Epithelial cell of proximal tubule (primary cell): ENCODE data around the gene SIDT1. TPM values are rescaled to one million over a fixed set of nuclear protein-coding genes. Genes with fewer than 3 reads are reported as not detected.

Experiments used
- DNase-seq: peaks from one replicate; pipeline ENCODE4 v3.0.0-alpha.2; 2011; ENCODE audit warnings: low read depth
- H3K4me3 ChIP-seq: 2 replicates; pipeline ENCODE4 v1.5.1; 2011; ENCODE audit warnings: low read depth, mild to moderate bottlenecking, low read length
- total RNA-seq: library from RNA; depleted of rRNA; stranded (reverse); fragments of >200 nt; gene quantifications from 2 replicates; pipeline ENCODE4 v1.2.3, GENCODE V29; 2015
- TF ChIP-seq, protein P1 (sequence below): conservative IDR thresholded peaks from 2 replicates; pipeline ENCODE4 v1.5.1; 2012; ENCODE audit warnings: low read depth, mild to moderate bottlenecking, low read length

SIDT1 gene
- total RNA-seq, 1 donor from 2014 or later: not detected

DNA sequence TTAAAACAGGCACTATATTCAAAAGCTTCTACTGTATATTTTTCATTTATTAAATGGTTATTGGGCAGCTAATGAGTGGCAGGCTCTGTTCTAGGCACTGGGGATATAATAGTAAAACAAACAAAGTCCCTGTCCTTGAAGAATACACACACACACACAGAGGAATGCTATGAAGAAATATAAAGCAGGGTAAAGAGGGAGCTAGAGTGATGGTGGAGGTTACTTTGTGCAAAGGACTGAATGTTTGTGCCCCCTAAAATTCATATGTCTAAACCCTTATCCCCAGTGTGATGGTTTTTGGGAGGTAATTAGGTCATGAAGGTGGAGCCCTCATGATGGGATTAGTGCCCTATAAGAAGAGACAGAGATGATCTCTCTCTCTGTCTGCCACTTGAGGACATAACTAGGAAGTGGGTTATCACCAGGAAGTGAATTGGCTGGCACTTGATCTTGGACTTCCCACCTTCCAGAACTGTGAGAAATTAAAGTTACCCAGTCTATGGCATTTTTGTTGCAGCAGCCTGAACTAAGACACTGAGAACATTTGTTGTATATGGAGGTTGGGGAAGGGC is 132.3 kb downstream of the SIDT1 start:
- TF ChIP-seq, protein P1, sequence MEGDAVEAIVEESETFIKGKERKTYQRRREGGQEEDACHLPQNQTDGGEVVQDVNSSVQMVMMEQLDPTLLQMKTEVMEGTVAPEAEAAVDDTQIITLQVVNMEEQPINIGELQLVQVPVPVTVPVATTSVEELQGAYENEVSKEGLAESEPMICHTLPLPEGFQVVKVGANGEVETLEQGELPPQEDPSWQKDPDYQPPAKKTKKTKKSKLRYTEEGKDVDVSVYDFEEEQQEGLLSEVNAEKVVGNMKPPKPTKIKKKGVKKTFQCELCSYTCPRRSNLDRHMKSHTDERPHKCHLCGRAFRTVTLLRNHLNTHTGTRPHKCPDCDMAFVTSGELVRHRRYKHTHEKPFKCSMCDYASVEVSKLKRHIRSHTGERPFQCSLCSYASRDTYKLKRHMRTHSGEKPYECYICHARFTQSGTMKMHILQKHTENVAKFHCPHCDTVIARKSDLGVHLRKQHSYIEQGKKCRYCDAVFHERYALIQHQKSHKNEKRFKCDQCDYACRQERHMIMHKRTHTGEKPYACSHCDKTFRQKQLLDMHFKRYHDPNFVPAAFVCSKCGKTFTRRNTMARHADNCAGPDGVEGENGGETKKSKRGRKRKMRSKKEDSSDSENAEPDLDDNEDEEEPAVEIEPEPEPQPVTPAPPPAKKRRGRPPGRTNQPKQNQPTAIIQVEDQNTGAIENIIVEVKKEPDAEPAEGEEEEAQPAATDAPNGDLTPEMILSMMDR: no peak
- H3K4me3 ChIP-seq: no peak overlapping the region
- DNase-seq: no peak

DNA sequence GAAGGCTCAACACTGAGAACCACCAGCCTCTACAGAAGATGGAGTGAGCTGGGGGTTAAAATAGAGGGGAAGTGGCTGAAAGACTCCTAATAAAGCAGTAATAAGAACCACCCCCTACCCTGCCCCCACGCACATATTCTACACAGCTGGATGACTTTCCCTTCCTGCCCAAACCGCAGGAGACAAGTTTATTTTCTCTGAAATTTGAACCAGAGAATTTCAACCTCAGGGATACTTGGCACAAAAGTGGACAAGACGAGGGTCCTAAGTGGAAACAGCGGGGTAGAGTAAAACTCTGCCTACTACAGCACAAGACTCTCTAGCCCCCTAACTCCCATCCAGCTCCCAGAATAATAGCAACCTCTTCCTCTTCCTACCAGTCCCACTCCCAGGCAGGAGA is 135.7 kb downstream of the SIDT1 start:
- TF ChIP-seq, protein P1: no peak
- DNase-seq: no peak

DNA sequence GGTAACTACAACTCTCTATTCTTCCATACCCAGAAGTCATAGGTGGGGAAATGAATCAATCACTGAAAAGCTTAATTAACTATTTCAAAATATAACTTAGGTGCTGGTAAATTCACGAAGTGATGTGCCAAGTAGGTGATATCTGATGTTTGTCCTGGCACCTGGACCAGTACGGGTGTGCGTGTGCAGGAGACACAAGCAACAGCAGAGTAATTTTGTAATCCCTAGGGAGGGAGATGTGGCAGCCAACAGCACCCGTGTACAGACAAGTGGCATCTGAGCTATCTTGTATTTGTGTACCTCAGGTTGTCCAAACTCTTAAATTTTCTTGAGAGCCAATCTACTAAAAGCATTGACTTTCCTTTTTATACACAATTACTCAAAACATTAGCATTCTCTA is 141.2 kb downstream of the SIDT1 start:
- TF ChIP-seq, protein P1: no peak
- no peak for DNase-seq
- H3K4me3 ChIP-seq: no peak overlapping the region

More for the DNA sequence above, 135.7 kb downstream of the SIDT1 start:
- no peak overlapping the region for H3K4me3 ChIP-seq

DNA sequence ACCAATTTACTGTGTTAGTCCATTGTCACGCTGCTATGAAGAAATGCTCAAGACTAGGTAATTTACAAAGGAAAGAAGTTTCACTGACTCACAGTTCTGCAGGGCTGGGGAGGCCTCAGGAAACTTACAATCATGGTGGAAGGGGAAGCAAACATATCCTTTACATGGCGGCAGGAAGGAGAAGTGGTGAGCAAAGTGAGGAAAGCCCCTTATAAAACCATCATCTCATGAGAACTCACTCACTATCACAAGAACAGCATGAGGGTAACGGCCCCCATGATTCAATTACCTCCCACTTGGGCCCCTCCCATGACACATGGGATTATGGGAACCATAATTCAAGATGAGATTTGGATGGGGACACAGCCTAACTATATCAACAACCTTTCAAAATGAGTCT is 143.9 kb downstream of the SIDT1 start:
- TF ChIP-seq, protein P1: no peak
- no peak overlapping the region for H3K4me3 ChIP-seq
- DNase-seq: no peak

DNA sequence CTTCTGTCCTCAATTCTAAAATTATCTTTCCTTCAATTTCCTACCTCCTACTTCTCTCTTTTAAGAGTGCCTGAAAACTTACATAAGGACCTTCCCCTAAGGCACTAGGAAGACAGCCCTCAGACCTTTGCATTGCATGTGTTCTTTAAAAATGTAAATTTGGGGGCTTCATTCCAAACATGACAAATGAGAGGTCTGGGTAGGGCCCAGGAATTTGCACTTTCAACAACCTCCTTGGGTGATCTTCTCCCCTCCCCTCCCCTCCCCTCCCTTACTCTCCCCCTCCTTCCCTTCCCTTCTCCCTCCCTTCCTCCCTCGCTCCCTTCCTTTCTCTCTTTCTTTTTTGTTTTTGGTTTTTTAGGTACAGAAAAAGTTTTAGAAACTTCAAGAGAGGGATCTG is 145.4 kb downstream of the SIDT1 start:
- H3K4me3 ChIP-seq: no peak overlapping the region
- TF ChIP-seq, protein P1: no peak
- no peak for DNase-seq

DNA sequence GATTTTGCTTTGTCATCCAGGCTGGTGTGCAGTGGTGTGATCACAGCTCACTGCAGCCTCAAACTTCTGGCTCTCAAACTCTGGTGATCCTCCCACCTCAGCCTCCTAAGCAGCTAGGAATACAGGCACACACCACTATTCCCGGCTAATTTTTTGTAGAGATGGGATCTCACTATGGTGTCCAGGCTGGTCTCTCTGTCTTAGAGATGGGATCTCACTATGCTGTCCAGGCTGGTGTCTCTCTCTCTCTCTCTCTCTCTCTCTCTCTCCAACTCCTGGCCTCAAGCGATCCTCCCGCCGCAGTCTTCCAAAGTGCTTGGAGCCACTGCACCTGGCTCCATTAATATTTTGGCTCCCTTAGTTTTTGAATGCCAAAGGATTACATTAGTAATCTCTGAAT is 146.4 kb downstream of the SIDT1 start:
- DNase-seq: no peak
- H3K4me3 ChIP-seq: no peak overlapping the region
- TF ChIP-seq, protein P1: no peak

Other genes starting within 250 kb of the SIDT1 start
- 1.5 and 2.1 TPM in 2 replicates for gene CFAP44, start 91.1 kb upstream of the SIDT1 start, total RNA-seq
- 15.0 and 18.7 TPM in 2 replicates for gene SPICE1, start 17.4 kb upstream of the SIDT1 start, total RNA-seq
- 5.9 and 6.4 TPM in 2 replicates for gene USF3, start 164.1 kb downstream of the SIDT1 start, total RNA-seq
- gene NAA50, start 213.7 kb downstream of the SIDT1 start, total RNA-seq: 135 and 161 TPM in 2 replicates
- gene ATP6V1A, start 214.5 kb downstream of the SIDT1 start, total RNA-seq: 40.4 and 42.2 TPM in 2 replicates